Muscle of back (tissue), 11 donors: ENCODE measurements around the gene DHCR24. TPM values are rescaled to one million over a fixed set of nuclear protein-coding genes. Genes with fewer than 3 reads are reported as not detected.

Source experiments
- DNase-seq, 3 donors: peaks; one replicate each; pipeline versions ENCODE4 v3.0.0 to v3.0.0-alpha.2; 2013
- polyA plus RNA-seq, 10 donors: library from polyadenylated mRNA; unstranded; fragments of 120-200 nt; gene quantifications; one replicate each; pipeline ENCODE4 v1.2.1, GENCODE V29; 2013; ENCODE audit not compliant: insufficient read length in 10 of 10

The DHCR24 gene
- polyA plus RNA-seq, 10 donors: 16.4 to 47.8 (median 23.9) TPM

GRCh38 chr1:54866801-54867716, 19.9 kb downstream of the DHCR24 start:
- DNase-seq: no peak

GRCh38 chr1:54865238-54866073, 21.5 kb downstream of the DHCR24 start:
- no peak for DNase-seq

- DNase-seq: no peak
These were observed 22.4 kb downstream of the DHCR24 start for GRCh38 chr1:54864460-54865208.

- DNase-seq: no peak
These were observed 23.7 kb downstream of the DHCR24 start for GRCh38 chr1:54863267-54863665.

- DNase-seq: no peak
These were observed 25.8 kb downstream of the DHCR24 start for GRCh38 chr1:54861070-54861761.

GRCh38 chr1:54859700-54860391, 27.1 kb downstream of the DHCR24 start:
- no peak for DNase-seq

GRCh38 chr1:54857746-54858561, 29.0 kb downstream of the DHCR24 start:
- no peak for DNase-seq

GRCh38 chr1:54857141-54857540, 29.9 kb downstream of the DHCR24 start:
- DNase-seq: no peak

GRCh38 chr1:54854381-54855020, 32.5 kb downstream of the DHCR24 start:
- DNase-seq: no peak

GRCh38 chr1:54853793-54854370, 33.1 kb downstream of the DHCR24 start:
- DNase-seq: no peak

GRCh38 chr1:54853096-54853792, 33.8 kb downstream of the DHCR24 start:
- no peak for DNase-seq

- DNase-seq: no peak
These were observed 35.0 kb downstream of the DHCR24 start for GRCh38 chr1:54851936-54852524.

GRCh38 chr1:54851406-54851805, 35.6 kb downstream of the DHCR24 start:
- DNase-seq: no peak

GRCh38 chr1:54850737-54851136, 36.3 kb downstream of the DHCR24 start:
- peak; percentile 3 to 69 (median 15) for DNase-seq

- peak in 1 of 3 donors; percentile 5 for DNase-seq
These were observed 36.8 kb downstream of the DHCR24 start for GRCh38 chr1:54850069-54850730.

- peak in 2 of 3 donors; percentile 23 to 48 for DNase-seq
These were observed 37.6 kb downstream of the DHCR24 start for GRCh38 chr1:54849219-54850068.
